A549 (cell line): ENCODE data around the gene PPCDC.

ENCODE experiments used
- MYC ChIP-seq: IDR thresholded peaks from 2 replicates; pipeline ENCODE4 v1.6.1; 2012; ENCODE audit warnings: mild to moderate bottlenecking, inconsistent platforms, low read length, improper control_type of control experiment, borderline replicate concordance
- USF2 ChIP-seq: fragments of 450-650 bp; IDR thresholded peaks from 2 replicates; pipeline ENCODE4 v1.6.1; 2014; ENCODE audit warnings: antibody characterized with exemption
- TF ChIP-seq, protein P1 (sequence below): fragments of >200 bp; sonication (Bioruptor Twin); formaldehyde crosslinking; IDR thresholded peaks from 3 replicates; pipeline ENCODE4 v1.5.1; 2016

DNA sequence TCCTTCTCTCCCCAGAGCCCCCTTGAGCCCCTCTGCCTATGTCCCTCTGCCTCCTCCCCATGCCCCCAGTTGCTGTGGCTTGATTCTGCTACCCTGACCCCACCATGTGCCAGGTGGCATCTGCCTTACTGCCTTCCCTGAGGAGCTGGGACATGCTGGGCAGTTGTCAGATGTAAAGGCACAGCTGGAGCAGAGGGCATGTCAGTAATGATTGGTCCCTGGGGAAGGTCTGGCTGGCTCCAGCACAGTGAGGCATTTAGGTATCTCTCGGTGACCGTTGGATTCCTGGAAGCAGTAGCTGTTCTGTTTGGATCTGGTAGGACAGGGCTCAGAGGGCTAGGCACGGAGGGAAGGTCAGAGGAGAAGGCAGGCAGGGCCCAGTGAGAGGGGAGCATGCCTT lies 3.5 kb upstream of the PPCDC start:
- TF ChIP-seq, protein P1, sequence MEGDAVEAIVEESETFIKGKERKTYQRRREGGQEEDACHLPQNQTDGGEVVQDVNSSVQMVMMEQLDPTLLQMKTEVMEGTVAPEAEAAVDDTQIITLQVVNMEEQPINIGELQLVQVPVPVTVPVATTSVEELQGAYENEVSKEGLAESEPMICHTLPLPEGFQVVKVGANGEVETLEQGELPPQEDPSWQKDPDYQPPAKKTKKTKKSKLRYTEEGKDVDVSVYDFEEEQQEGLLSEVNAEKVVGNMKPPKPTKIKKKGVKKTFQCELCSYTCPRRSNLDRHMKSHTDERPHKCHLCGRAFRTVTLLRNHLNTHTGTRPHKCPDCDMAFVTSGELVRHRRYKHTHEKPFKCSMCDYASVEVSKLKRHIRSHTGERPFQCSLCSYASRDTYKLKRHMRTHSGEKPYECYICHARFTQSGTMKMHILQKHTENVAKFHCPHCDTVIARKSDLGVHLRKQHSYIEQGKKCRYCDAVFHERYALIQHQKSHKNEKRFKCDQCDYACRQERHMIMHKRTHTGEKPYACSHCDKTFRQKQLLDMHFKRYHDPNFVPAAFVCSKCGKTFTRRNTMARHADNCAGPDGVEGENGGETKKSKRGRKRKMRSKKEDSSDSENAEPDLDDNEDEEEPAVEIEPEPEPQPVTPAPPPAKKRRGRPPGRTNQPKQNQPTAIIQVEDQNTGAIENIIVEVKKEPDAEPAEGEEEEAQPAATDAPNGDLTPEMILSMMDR: no peak
- TF ChIP-seq MYC (no peak), USF2 (no peak)
